SH-SY5Y (cell line): ENCODE results near the gene KASH5.

Experiments
- GATA2 ChIP-seq: IDR thresholded peaks from 2 replicates; pipeline ENCODE4 v1.6.1; 2011; ENCODE audit warnings: mild to moderate bottlenecking, low read depth, low read length
- GATA3 ChIP-seq: IDR thresholded peaks from 2 replicates; pipeline ENCODE4 v1.6.1; 2011; ENCODE audit warnings: low read depth, mild to moderate bottlenecking, low read length, moderate library complexity

Gene KASH5

GRCh38 chr19:49463960-49464740 is 76.1 kb downstream of the KASH5 start:
- TF ChIP-seq GATA2 (no peak), GATA3 (no peak)

- TF ChIP-seq GATA2 = no peak
- no peak for TF ChIP-seq GATA3
These were observed 77.3 kb downstream of the KASH5 start for GRCh38 chr19:49465371-49465770.
